ENCODE results near the gene ACSF3.

ACSF3 gene

DNA sequence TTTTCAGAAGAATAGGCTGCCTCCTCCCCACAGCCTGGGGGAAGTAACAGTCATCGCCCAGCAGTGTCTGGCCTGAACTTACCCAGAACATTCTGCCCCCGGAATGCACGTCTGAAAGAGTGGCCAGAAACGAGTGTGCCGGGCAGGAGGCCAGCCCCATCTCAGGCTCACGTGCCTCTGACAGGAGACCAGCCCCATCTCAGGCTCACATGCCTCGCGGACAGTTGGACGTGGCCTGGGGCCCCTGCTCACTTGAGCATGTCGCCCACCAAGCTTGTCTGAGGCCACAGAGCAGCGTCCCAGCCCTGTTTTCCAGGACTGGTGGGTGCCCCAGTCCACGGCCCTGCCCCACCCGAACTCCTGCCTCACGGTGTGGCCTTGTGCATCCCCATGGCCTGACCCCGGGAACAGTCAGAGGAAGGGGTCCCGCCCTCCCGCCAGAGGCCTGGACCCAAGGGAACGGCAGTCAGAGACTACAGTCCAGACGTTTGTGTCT, 61.6 kb downstream of the ACSF3 start:
- DNase-seq (ENCODE audit: extremely low read depth, insufficient read length), result no peak
- TF ChIP-seq, protein P1, sequence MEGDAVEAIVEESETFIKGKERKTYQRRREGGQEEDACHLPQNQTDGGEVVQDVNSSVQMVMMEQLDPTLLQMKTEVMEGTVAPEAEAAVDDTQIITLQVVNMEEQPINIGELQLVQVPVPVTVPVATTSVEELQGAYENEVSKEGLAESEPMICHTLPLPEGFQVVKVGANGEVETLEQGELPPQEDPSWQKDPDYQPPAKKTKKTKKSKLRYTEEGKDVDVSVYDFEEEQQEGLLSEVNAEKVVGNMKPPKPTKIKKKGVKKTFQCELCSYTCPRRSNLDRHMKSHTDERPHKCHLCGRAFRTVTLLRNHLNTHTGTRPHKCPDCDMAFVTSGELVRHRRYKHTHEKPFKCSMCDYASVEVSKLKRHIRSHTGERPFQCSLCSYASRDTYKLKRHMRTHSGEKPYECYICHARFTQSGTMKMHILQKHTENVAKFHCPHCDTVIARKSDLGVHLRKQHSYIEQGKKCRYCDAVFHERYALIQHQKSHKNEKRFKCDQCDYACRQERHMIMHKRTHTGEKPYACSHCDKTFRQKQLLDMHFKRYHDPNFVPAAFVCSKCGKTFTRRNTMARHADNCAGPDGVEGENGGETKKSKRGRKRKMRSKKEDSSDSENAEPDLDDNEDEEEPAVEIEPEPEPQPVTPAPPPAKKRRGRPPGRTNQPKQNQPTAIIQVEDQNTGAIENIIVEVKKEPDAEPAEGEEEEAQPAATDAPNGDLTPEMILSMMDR (IDR thresholded peaks at IDR 0.05; ENCODE audit: insufficient read depth, low read length, poor library complexity, severe bottlenecking), result no peak
- Histone ChIP-seq H3K36me3 (ENCODE audit: control insufficient read depth, insufficient read depth, low read length) (peaks cover 5% of the 10 kb centered on the region), H3K27me3 (replicated peaks; ENCODE audit: control insufficient read depth, insufficient read depth, low read length) (no peaks in the 10 kb centered on the region), H3K4me3 (replicated peaks; ENCODE audit: low read depth, low read length) (no peak overlapping the region)

DNA sequence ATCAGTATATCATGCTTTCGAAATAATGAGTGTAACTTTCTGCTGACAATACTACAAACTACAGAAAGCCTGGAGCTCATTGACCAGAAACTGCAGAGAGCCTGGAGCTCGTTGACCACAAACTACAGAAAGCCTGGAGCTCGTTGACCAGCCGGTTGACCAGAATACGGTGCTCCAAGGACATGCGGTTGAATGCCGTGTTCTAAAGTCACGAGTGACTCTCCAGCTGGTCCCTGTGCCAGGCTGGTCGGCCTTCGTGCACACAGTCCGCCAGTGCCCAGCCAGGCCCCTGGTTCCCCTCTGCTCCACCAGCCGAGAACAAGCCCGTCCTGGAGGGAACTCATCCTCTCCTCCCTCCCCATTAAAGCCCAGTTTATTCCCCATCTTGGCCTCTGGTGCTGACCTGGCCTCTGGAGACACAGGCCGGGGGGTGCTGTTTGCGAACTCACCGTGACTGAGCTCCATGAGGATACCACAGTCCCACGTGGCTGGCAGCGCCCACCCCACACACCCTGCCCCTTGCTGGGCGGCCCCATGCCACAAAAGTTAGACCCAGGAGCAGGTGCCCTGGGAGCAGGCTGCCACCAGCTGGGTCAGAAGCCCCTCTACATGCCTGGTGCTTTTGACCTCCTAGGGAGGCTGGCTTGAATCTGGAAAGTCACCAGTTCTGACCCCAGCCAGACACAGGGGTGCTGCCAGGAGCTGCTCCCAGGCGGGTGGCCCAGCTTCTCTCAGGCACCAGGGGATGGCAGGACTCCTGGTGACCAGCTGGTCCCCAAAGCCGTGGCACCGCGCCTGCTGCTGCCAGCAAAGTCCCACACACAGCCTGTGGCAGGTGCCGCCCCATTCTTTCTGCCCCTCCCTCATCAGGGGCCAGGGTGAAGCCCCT, 62.4 kb downstream of the ACSF3 start:
- no peak overlapping the region for H3K4me3 ChIP-seq (replicated peaks; ENCODE audit: low read depth, low read length)
- TF ChIP-seq, protein P1 (IDR thresholded peaks at IDR 0.05; ENCODE audit: insufficient read depth, low read length, poor library complexity, severe bottlenecking), result no peak
- H3K27me3 ChIP-seq (replicated peaks; ENCODE audit: control insufficient read depth, insufficient read depth, low read length), result no peaks in the 10 kb centered on the region
- DNase-seq (ENCODE audit: extremely low read depth, insufficient read length), result no peak
- H3K36me3 ChIP-seq (ENCODE audit: control insufficient read depth, insufficient read depth, low read length), result peaks cover 2% of the 10 kb centered on the region

DNA sequence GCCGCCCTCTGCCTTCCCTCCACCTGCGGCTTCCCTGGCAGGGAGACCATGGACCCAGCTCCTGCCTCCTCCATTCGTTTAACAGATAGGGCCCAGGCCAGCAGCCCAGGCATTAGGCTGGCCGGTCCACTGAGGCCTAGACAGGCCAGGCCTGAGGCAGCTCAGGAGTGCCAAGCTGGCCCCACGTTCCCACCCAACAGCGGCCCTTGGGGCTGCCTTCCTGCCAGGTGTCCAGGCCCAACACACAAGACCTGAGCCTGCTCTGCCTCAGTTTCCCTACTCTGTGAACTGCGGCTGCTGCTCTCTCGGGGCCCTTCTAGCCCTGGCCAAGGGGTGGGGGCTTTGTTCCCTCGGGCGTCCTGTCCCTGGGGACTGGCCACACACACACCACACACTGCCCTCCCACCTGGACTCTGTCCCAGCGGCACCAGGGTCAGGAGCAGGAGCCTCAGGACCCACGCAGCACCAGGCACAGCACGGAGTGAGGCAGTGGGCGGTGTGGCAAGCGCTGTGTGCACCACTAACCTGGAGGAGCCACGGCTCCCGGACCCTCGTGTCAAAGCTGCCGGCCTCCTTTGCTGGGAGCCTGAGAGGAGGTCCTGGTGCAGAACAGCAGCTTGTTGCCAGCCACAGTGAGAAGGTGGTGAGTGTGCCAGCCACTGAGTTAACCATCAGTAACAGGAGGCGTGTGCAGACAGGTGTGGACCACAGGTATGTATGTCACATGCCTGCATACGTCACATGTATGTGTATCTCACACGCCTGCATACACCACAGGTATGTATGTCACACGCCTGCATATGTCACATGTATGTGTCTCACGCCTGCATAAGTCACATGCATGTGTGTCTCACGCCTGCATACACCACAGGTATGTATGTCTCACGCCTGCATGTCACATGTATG, 63.3 kb downstream of the ACSF3 start:
- H3K36me3 ChIP-seq (ENCODE audit: control insufficient read depth, insufficient read depth, low read length), result peaks cover under 1% of the 10 kb centered on the region
- no peak for DNase-seq (ENCODE audit: extremely low read depth, insufficient read length)
- no peak overlapping the region for H3K4me3 ChIP-seq (replicated peaks; ENCODE audit: low read depth, low read length)
- H3K27me3 ChIP-seq (replicated peaks; ENCODE audit: control insufficient read depth, insufficient read depth, low read length), result no peaks in the 10 kb centered on the region
- TF ChIP-seq, protein P1 (IDR thresholded peaks at IDR 0.05; ENCODE audit: insufficient read depth, low read length, poor library complexity, severe bottlenecking), result no peak

DNA sequence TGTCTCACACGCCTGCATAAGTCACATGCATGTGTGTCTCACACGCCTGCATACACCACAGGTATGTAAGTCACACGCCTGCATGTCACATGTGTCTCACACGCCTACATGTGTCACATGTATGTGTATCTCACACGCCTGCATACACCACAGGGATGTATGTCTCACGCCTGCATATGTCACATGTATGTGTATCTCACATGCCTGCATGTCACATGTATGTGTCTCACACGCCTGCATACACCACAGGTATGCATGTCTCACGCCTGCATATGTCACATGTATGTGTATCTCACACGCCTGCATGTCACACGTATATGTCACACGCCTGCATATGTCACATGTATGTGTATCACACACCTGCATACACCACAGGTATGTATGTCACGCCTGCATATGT, 64.1 kb downstream of the ACSF3 start:
- H3K4me3 ChIP-seq (replicated peaks; ENCODE audit: low read depth, low read length), result no peak overlapping the region
- H3K27me3 ChIP-seq (replicated peaks; ENCODE audit: control insufficient read depth, insufficient read depth, low read length), result no peaks in the 10 kb centered on the region
- no peak for DNase-seq (ENCODE audit: extremely low read depth, insufficient read length)
- H3K36me3 ChIP-seq (ENCODE audit: control insufficient read depth, insufficient read depth, low read length), result no peaks in the 10 kb centered on the region
- TF ChIP-seq, protein P1 (IDR thresholded peaks at IDR 0.05; ENCODE audit: insufficient read depth, low read length, poor library complexity, severe bottlenecking), result no peak

DNA sequence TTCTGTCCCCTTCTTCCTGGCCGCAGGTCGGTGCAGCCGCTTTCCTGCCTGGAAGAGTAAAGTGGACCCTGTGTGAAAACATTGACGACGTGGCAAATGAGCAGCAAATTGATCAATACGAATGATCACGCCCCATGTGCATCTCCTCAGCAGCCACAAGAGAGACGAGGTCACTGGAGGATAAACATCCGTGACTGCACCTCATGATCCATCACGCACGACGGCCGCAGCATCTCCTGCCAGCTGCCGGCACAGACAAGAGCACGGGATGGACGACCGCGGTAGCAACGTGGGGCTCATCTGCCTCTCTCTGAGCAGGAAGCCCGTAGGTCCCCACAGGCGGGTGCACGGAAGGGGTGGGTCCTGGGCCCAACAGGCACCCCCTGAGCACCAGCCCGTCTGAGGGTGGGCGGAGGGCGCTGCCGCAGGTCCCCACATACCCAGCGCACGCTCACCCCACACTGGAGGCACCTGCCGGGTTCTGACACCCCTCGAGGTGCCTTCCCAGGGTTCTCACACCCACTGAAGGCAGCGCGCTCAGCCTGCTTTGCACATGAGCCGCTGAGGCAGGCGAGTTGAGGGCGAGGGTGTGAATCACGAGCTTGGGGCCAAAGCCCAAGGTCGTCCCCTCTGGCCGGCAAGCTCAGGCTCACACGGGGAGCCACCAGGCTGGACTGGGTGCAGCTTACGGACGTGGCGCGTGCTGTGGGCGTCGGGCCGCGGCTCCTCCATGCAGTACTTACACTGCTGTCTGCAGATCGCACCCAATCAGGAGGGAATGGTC, 65.6 kb downstream of the ACSF3 start:
- Histone ChIP-seq H3K36me3 (ENCODE audit: control insufficient read depth, insufficient read depth, low read length) (no peaks in the 10 kb centered on the region), H3K4me3 (replicated peaks; ENCODE audit: low read depth, low read length) (no peak overlapping the region), H3K27me3 (replicated peaks; ENCODE audit: control insufficient read depth, insufficient read depth, low read length) (no peaks in the 10 kb centered on the region)
- DNase-seq (ENCODE audit: extremely low read depth, insufficient read length), result no peak
- TF ChIP-seq, protein P1 (IDR thresholded peaks at IDR 0.05; ENCODE audit: insufficient read depth, low read length, poor library complexity, severe bottlenecking), result no peak
